Measurements from ENCODE around the gene PDZD2.

The PDZD2 gene

DNA sequence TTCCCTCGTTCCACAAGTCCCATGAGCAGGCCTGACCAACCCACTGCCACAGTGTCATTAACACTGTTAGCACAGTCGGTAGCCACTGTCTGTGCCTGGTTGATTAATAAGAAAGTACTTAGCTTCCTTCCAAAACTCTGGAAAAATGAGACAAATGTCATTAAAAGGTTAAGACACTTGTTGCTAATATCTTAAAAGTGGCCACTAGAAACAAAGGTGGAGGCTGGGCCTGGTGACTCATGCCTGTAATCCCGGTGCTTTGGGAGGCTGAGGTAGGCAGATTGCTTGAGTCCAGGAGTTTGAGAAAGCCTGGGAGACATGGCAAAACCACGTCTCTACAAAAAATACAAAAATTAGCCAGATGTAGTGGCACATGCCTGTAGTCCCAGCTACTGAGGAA is 194.0 kb downstream of the PDZD2 start:
- DNase-seq = no peak

DNA sequence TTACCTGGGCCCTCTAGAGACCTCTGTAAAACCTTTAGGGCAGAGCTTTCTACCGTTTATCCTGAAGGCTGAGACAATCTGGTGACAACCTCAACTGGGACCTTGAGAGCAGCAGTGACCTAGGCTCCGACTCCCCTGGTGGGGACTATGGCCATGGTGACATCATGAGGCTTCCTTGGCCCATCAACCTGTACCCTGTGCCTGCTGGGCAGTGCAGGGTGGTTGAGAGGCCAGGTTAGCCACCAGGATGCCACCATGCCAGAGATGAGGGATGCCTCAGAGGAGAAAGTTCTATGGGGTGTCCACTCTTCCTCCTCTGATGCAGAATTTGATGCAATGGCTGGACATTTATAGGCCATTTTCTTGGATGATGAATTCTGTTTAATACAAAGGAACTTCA is 194.8 kb downstream of the PDZD2 start:
- no peak for DNase-seq

DNA sequence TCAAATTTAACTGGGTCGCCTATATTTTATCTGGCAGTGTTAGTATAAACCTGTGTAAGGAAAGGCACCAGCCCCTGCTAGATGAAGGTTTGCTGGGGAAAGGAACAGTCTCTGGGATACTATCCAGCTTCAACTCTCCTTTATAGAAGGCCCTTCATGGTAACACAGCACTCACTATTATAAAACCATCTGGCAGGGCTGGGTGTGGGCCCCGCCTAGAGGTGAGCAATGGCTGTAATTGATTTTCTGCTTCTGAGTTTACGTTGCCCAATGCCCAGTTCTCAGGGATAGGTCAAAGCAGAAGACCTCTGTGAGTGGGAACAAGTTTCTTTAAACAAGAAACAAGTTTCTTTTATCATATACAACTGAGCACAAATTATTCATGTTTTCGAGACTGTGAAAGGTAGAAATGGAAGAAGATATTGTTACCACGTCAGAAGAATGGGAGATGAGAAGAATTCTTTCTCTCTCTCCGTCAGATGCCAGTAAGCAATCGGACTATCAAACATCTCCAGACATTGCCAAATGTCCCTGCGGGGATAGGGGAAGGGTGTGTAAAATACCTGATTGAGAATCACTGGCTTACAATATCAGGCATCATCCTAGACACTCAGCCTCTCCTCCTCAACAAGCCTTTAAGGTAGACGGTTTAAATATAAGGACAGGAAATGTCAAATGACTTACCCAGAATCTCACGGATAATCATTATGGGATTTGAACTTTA is 205.9 kb downstream of the PDZD2 start:
- no peak for DNase-seq

DNA sequence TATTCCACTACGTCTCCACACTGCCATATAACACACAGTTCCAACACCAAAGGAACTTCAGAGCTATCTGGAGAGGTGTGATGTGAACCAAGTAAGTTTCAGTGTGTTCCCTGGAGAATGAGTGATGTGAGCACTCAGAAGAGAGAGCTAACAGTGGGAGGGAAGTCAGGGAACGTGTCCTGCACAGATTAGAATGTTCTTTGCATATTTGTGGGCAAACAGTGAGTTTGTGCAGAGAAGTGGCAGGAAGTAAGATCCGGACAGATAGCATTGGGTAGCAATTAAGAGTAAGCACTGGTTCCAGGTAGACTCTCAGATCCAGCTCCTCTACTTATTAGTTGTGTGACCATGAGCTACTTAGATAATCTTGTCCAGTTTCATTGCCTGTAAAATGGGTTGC is 206.4 kb downstream of the PDZD2 start:
- no peak for DNase-seq

DNA sequence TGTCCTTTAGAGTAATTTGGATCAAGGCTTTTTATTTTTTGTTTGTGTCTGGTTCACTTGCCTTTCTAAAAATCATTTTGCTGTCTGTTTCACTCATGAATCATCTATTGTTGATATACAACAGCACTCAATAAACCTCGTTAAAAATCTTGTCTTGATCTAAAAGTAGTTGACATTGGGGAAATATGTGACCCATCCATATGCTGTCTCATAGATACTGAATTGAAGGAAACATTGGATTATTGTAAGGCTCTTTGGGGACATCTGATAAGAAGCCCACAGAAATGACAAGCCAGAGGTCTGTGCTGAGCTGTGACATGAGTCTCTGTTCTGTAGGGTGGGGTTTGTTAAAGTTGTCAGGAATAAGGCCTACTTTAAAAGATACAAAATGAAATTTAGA is 208.0 kb downstream of the PDZD2 start:
- no peak for DNase-seq

DNA sequence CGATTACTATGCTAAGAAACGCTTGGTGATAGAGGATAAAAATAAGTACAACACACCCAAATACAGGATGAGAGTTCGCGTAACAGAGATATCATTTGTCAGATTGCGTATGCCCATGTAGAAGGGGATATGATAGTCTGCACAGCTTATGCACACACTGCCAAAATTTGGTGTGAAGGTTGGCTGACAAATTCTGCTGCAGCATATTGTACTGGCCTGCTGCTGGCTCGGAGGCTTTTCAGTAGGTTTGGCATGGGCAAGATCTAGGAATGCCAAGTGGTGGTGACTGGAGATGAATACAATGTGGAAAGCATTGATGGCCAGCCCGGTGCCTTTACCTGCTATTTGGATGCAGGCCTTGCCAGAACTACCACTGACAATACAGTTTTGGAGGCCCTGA is 208.4 kb downstream of the PDZD2 start:
- DNase-seq = no peak

DNA sequence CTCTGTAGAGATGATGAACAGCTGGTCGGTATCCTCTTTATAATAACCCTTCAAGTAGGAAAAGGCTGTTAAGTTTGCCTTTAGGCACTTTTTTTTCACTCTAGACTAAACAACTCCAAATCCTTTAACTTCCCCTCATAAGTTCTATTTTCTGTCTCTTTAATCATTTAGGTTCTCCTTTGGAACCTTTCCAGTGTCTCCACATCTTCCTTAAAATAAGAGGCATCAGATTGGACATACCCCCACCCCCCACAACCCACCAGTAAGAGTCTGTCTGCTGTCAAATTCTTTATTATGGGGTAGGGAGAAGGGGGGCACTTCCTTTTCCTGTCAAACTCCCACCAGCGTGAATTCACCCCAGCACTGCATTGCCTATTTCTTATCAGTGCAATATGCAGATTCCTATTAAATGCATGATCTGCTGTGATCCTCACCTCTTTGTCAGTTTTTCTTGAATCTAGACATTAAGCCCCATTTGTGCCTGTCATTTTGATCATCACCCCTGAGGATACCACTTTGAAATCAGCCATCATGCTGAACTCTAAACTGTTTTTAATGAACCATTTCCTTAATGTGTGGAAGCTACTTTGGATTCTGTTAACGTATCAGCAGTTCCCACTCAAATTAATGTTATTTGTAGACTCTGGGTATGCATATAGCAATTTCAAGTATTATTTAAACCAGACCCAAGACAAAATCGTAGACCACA is 212.2 kb downstream of the PDZD2 start:
- DNase-seq = no peak

DNA sequence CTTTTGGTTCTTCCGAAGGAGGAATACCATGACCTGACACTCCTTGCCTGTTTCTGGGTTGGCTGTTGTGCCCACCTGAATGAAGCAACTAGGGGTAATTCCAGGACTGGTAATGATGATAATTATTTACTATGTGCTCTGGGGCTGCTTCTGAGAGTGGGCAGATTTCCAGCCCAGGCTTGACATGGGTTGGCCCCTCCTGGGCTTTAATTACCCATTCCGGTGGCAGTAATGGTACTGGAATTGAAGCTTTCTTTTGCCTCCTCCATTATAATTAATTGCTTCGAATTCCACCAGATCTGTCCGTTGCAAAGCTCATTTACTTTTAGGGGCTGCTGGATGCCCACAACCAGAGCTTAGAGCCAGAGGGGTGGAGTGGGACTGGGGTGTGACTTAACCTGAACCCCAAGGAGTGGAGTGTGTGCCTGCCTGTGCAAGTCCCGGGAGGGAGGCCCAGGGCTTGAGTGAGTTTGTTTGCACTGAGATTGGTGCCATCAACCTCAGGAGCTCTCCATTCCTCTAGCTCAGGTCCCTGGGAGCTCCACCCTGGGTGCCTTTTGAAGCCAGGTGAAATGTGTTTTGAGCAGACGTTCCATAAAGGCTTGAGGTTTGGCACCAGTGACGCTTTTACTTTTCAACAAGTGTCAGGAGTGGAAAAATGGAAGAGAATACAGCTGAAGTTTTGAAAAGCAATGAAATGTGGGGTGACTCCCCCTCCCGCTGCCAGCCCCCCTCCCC is 214.6 kb downstream of the PDZD2 start:
- no peak for DNase-seq

DNA sequence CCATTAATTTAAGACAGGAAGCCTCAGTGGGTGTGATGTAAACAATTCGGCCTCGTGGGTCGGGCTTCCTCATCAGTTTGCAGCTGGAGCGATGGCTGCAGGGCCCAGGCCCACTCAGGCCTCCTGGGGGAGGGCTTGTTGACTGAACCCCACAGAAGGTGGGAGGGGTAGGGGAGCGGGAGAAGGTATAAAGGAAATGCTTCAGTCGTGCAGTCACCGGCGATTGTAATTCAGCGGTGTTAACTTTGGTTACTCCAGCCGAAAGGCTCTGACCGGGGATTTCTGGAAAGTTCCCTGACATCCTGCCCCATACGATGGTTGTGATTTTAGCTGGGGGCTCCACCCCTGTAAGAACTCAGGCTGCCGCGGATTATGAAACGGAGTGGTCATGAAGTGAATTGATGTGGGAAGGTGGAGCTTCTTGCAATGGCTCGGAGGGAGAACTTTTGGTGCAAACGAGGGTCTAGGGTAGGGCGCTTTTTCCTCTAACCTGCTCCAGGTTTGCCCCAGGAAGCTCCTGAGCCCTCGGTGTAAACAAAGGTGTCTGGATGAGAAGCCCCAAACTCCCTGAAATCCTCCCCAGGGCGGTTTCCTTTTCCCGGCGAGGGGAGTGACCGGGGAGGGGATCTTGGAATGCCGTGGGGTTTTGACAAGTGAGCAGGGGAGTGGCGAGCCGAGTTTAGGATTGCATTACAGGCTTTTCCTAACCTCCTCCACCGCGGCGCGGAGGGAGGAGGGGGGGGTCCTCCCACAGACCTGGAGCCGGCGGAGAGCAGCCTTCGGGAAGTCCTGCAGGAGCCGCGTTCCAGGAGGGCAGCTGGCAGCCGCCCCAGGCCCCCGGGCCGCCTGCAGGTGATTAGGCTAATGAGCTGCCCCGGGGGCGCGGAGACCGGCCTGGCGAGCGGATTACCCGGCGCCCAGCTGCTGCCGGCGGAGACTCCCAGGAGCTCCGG is 215.5 kb downstream of the PDZD2 start:
- no peak for DNase-seq

DNA sequence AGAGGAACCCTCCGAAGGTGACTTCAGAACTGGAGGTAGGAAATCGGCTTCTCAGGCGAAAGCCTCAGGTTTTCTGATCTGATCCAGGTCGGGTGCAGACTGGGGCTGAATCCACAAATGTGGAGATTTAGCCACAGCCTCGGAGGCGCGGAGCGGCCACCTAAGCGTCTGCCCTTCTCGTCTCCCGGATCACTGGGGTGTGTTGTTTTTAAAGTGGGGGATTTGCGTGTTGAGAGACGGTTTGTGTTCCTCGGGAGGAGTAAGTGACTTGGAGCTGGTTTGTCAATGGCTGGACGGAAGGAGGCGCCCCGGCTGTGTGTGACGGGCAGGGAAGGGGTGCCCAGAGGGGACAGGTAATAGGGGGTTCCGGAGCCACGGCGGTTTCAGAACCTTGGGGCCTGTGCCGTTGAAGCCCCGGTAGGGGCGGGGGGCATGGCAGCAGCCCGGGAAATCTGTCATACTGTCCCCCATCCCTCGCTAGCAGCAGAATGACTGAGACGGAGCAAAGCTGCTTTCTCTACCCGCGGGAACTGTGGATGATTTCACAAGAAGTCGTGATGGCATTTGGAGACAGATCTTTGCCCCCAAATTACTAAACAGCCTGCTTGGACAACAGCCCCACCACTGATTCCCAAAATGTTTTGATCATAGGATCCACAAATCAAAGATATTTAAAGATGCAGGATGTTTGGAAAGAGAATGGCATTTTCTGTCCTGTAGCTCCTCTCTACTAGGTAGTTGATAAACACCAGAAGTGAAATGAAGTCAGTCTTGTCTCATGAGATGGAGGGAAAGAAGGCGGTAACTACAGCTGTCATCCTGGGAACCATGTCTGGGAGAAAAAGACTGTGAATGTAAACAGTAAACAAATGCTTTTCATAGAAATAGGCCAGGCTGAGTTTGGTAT is 216.5 kb downstream of the PDZD2 start:
- DNase-seq = no peak

DNA sequence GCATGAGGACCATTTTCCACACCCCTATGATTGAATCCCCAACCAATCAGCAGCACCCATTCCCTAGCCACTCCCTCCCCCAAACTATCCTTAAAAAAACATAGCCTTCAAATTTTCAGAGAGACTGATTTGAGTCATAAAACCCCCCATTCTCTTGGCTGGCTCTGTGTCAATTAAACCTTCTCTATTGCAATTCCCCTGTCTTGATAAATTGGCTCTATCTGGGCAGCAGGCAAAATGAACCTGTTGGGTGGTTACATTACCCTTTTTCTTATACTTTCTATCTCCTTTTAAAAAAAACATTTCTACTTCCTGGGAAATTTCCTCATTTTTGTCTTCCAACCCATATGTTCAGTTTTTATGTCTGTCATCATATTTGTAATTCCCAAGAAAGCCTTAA is 220.2 kb downstream of the PDZD2 start:
- no peak for DNase-seq

DNA sequence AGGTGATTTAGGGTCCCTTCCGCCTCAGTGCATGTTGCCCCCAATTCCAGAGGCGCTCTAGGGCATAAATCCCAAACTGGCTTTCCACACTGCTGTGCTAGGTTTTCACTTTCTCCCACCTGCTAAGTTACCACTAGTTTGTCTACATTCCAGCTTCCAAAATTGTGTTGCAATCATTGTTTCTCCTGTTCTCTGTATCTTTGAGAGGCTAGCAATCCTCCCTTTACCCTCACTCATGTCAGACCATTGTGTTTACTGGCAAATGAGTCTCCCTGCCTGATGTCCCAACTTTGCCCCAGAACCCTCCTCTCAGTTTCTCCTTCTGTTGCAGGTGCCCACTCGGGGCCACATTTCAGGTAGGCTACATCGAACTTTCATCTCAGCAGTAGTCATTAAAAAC is 221.3 kb downstream of the PDZD2 start:
- DNase-seq = no peak

DNA sequence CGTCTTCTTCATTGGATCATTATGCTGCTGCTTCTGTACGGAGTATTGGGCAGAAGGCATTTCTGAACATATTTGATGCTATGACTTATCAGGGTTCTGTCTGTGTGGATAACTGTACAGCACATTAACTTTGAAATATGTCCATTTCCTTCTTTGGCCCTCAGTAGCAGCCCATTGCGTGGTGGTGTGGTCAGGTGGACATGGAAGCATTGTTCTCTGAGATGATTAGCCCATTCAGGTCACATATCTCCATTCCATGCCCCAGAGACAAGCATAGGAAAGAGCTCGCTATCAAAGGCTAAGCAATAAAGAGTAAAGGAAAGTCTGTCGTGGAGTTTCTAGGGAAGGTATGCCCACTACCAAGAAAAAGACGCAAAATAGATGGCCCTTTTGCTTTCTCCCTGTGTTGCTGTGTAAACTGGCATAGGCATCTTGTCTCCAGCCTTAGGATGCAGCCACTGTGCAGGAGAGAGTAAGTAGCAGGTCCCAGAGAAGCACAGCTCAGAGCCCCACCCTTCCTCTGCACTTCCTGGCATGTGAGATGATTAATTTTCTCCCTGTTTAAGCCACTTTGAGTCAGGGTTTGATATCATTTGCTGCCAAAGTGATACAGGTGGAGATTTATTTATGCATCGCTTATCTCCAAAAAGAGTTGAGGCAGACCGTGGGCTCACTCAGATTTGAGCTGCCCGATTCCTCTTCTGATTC is 221.9 kb downstream of the PDZD2 start:
- DNase-seq = no peak

DNA sequence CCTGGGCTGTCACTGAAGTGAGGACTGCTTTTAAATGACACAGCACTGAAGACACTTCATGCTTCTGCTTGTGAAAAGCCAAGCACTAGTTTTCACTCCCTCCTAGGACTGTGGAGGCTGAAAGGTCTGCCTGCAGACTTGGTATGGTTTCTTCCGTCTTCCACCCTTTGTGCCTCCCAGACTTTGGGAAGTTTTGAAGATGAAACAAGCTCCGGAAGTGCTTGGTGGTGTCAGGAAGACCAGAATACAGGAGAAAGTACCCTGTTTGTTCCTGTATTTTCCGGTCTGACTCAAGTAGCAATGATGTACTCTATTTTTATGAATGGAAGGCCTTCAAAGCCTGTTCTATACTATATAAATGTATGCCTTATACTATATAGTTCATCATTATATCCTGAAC is 222.7 kb downstream of the PDZD2 start:
- DNase-seq = no peak

DNA sequence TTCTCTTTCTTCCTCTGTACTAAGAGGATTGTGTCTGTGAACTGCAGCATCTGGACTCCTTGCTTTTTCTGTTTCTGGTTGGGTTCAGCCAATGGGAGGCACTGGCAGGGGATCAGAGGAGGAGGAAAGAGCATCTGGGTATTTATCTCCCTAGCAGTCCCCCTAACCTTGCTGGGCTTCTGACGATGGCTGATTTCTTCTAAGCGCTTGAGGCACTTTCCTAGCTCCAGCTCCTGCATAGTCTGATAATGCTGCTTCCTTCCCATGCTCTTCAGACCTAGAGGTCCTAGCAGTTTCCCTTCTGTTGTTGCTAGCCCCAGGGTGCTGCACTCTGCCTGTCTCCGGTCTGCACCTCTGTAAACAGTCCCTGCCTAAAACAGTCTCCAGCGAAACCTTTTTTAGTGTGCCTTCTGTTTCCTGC is 225.1 kb downstream of the PDZD2 start:
- no peak for DNase-seq

DNA sequence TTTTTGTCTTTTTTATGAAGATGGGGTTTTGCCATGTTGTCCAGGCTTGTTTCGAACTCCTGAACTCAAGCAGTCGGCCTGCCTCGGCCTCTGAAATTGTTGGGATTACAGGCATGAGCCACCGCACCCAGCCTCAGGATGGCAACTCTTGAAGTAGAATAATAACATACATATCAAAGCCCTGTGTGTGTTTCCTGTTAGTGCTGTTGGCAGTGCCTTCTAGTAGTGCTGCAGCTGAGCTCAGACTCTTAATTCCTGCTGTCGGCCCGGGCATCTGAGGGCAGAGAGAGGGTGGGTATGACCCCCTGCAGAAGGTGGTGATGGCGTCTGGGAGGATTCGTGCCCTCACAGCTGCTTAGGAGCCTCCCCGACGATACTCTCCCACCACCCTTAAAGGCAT is 227.2 kb downstream of the PDZD2 start:
- DNase-seq = no peak

DNA sequence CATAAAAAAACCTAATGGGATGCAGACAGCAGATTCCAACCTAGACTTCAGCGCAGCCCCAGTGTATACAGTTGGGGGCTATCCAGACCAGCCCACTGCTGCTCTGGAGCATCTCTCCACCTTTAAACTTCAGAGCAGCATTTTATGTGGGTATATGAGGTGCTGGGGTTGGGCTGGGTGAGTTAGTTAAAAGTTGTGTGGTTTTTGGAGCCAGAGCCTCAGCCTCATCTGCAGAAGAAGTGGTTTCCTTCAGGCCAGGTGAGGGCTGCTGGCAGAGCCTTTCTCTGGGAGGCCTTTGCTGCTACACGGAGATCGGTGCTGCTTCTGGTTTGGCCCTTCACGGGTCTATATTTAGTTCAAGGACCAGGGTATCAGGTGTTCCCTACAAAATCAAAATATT is 228.3 kb downstream of the PDZD2 start:
- no peak for DNase-seq

DNA sequence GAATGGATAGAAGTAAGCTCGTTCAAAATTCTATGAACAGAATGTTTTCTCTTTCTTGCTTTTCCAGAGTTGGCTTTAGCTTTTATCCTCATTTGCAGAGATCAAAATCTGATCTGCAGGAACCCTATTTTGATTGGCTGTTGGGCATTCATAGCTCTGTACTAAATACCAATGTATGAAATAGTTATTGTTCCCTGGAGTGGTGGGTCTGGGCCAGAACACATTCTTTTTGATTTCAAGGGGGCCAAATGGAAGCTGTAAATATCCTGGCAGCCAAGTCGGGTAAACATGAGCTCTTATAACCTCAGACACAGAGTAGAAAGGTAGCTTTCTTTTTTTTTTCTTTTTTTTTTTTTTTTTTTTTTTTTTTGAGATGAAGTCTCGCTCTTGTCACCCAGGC is 241.5 kb downstream of the PDZD2 start:
- no peak for DNase-seq

DNA sequence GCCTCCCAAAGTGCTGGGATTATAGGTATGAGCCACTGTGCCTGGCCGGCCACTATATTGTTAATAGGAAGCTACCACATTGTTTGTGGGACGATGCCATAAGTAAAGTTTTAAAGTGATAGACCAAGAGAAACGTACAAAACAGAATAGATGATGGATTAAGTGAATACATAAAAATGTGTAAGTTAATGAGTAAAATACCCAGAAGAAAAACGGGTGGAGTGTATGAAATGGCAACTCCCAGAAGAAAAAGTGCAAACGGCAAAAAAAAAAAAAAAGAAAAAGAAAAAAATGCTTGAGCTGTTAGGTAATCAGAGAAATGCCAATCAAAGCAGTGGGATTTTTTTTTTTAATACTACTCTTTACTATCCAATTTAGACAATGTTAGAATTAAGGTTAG is 246.0 kb downstream of the PDZD2 start:
- DNase-seq = no peak

DNA sequence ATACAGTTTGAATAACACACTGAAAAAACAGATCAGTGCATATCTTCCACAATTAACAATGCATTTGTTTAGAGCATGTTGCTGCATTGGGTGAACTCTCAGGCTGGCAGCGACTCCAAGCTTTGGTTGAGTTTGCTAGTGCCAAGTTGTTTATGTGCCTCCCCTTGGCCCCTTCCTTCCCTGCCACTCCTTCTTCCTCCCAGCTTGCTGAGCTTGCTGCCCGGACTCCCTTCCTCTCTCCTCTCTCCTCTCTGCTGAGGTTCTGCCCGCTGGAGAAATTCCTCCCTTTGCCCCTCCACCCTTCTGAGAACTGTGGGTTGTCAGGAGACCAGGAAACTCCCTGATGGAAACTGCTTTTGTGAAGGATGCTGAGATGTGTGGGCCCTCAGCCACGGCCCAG is 247.3 kb downstream of the PDZD2 start:
- DNase-seq = no peak

DNA sequence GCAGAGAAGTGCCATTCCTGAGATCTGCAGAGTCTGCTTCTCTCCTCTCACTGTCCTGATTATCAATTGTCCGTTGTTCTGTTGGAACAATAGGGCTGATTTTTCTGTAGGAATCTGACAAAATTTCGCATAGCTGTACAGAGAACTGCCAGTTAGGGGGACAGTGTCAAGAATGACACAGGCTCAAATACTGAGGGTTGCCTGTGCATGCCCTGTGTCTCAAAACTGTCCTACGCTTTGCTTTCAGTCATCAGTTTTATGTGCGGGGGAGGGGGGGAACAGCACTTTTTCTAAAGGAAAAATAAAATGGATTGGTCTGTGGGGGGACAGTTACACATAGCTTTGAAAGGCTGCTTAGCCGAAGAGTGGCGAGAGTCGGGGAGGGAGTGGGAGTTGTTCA is 248.6 kb downstream of the PDZD2 start:
- no peak for DNase-seq
